Measurements from ENCODE around the gene HTD2.
"Not testable (repeated sequence)": the region's sequence is repeated elsewhere in the genome, so short reads cannot be mapped to it uniquely, and the experiment has no call there.

Gene HTD2

GRCh38 chr3:58305882-58306711 is at the start of gene HTD2, which contains the start of gene RPP14:
Gene HTD2, plus strand, starts transcription at chr3:58306520. Its CDS starts 11,094 bp downstream, at chr3:58317614.
Gene RPP14, plus strand, starts transcription at chr3:58306245. Its CDS starts 4,085 bp downstream, at chr3:58310330.
- DNase-seq (ENCODE audit: low read depth) = peak; percentile 98

- DNase-seq (ENCODE audit: low read depth) = no peak
These were observed 47.8 kb upstream of the HTD2 start for GRCh38 chr3:58258392-58259055.

- no peak for DNase-seq (ENCODE audit: low read depth)
These were observed 46.0 kb upstream of the HTD2 start for GRCh38 chr3:58260261-58260731.

GRCh38 chr3:58260733-58261132 is 45.6 kb upstream of the HTD2 start:
- no peak for DNase-seq (ENCODE audit: low read depth)

- no peak for DNase-seq (ENCODE audit: low read depth)
These were observed 44.2 kb upstream of the HTD2 start for GRCh38 chr3:58261954-58262666.

- DNase-seq (ENCODE audit: low read depth) = no peak
These were observed 39.7 kb upstream of the HTD2 start for GRCh38 chr3:58266577-58266976.

GRCh38 chr3:58267543-58267942 is 38.8 kb upstream of the HTD2 start:
- DNase-seq (ENCODE audit: low read depth) = not testable (repeated sequence)

GRCh38 chr3:58269356-58269755 is 37.0 kb upstream of the HTD2 start:
- DNase-seq (ENCODE audit: low read depth) = no peak

- DNase-seq (ENCODE audit: low read depth) = no peak
These were observed 35.8 kb upstream of the HTD2 start for GRCh38 chr3:58270485-58270884.

- no peak for DNase-seq (ENCODE audit: low read depth)
These were observed 34.3 kb upstream of the HTD2 start for GRCh38 chr3:58271901-58272501.

GRCh38 chr3:58272891-58273290 is 33.4 kb upstream of the HTD2 start:
- no peak for DNase-seq (ENCODE audit: low read depth)

- not testable (repeated sequence) for DNase-seq (ENCODE audit: low read depth)
These were observed 33.0 kb upstream of the HTD2 start for GRCh38 chr3:58273362-58273761.

GRCh38 chr3:58274027-58274614 is 32.2 kb upstream of the HTD2 start:
- DNase-seq (ENCODE audit: low read depth) = no peak

GRCh38 chr3:58281069-58281468 is 25.3 kb upstream of the HTD2 start:
- no peak for DNase-seq (ENCODE audit: low read depth)

GRCh38 chr3:58285334-58285733 is 21.0 kb upstream of the HTD2 start:
- no peak for DNase-seq (ENCODE audit: low read depth)

- DNase-seq (ENCODE audit: low read depth) = no peak
These were observed 19.0 kb upstream of the HTD2 start for GRCh38 chr3:58287354-58287753.

GRCh38 chr3:58288011-58288728 is 18.1 kb upstream of the HTD2 start:
- DNase-seq (ENCODE audit: low read depth) = no peak

- DNase-seq (ENCODE audit: low read depth) = not testable (repeated sequence)
These were observed 17.2 kb upstream of the HTD2 start for GRCh38 chr3:58288964-58289613.

- not testable (repeated sequence) for DNase-seq (ENCODE audit: low read depth)
These were observed 15.9 kb upstream of the HTD2 start for GRCh38 chr3:58290446-58290845.

GRCh38 chr3:58291671-58292338 is 14.5 kb upstream of the HTD2 start:
- DNase-seq (ENCODE audit: low read depth) = no peak
